Transverse colon (tissue), 4 donors: ENCODE results near the gene GPR108. TPM values are rescaled to one million over a fixed set of nuclear protein-coding genes. Genes with fewer than 3 reads are reported as not detected.
A peak's percentile ranks its signal among the peaks of the same experiment; 100 is the strongest.

Experiments
- DNase-seq: peaks from one replicate; pipeline ENCODE4 v3.0.0-alpha.2; 2019
- H3K27ac ChIP-seq, 4 donors: fragments of 200-600 bp; sonication (generic); 2 replicates each; pipeline ENCODE4 v1.5.1; 2016 to 2018; ENCODE audit warnings: inconsistent platforms in 4 of 4
- H3K27me3 ChIP-seq: fragments of 200-600 bp; sonication (generic); 2 replicates; pipeline ENCODE4 v1.5.1; 2017; ENCODE audit warnings: inconsistent platforms
- H3K36me3 ChIP-seq, 4 donors: fragments of 200-600 bp; sonication (generic); 2 replicates each; pipeline ENCODE4 v1.5.1; 2017 to 2019; ENCODE audit warnings: inconsistent platforms in 4 of 4
- H3K4me1 ChIP-seq, 4 donors: fragments of 200-600 bp; sonication (generic); 2 replicates each; pipeline ENCODE4 v1.5.1; 2017 to 2020; ENCODE audit warnings: inconsistent platforms in 4 of 4
- H3K4me3 ChIP-seq, 4 donors: fragments of 200-600 bp; sonication (generic); 1 replicate in 1 of 4; 2 replicates in 3 of 4; pipeline versions ENCODE4 v1.5.1 to v1.6.1; 2017 to 2019; ENCODE audit warnings: inconsistent platforms in 4 of 4
- H3K9me3 ChIP-seq, 2 donors: fragments of 200-600 bp; sonication (generic); 2 replicates each; pipeline ENCODE4 v1.5.1; 2017 to 2019; ENCODE audit warnings: inconsistent platforms in 2 of 2
- EP300 ChIP-seq: sonication (generic); formaldehyde crosslinking; IDR thresholded peaks from one replicate; pipeline ENCODE4 v1.6.1; 2017; ENCODE audit warnings: antibody characterized with exemption, low read depth
- POLR2A ChIP-seq: fragments of 450-650 bp; IDR thresholded peaks from one replicate; pipeline ENCODE4 v1.6.1; 2016; ENCODE audit warnings: antibody characterized with exemption, mild to moderate bottlenecking, moderate library complexity
- POLR2AphosphoS5 ChIP-seq, 3 donors: sonication (generic); formaldehyde crosslinking; IDR thresholded peaks; one replicate each; pipeline ENCODE4 v1.6.1; 2016; ENCODE audit warnings: antibody characterized with exemption in 3 of 3
- WGBS, 2 donors: methylation state at CpG; one replicate each; pipeline ENCODE4 v1.1.5; 2018; ENCODE audit warnings: low coverage in 1 of 2; 5-methylcytosine and 5-hydroxymethylcytosine counted together
- in situ Hi-C, 4 donors: fragments of 200-750 bp; cut with MboI; loops; one replicate each; pipeline versions ENCODE4 v1.15.0 to v1.15.1; 2017; ENCODE audit warnings: low sequenced_read_pairs in 3 of 4, low pct_ligation_motif_present in 1 of 4, low pct_unique_long_range_greater_than_20kb in 1 of 4
- intact Hi-C: fragments of 100-400 bp; cut with DNase I; formaldehyde crosslinking; loops from one replicate; pipeline ENCODE4 v1.15.1; 2023; ENCODE audit warnings: low total_unique reads
- total RNA-seq, 4 donors: library from RNA; depleted of rRNA; stranded (reverse); fragments of >200 nt; gene quantifications; one replicate each; pipeline ENCODE4 v1.1.0, GENCODE V29; 2016
- TF ChIP-seq, protein P1 (sequence below), 5 experiments: fragments of 200-600 bp in 3 of 5; fragments of 450-650 bp in 2 of 5; sonication (generic) in 3 of 5; IDR thresholded peaks; 1 replicate in 2 of 5; 2 replicates in 3 of 5; pipeline ENCODE4 v1.5.1; 2016 to 2017; ENCODE audit warnings: antibody characterized with exemption in 5 of 5, inconsistent platforms in 3 of 5, mild to moderate bottlenecking in 2 of 5, moderate library complexity in 1 of 5

The GPR108 gene
- total RNA-seq, 4 donors from 2014 or later, result 38.0 to 118 (median 90.6) TPM

DNA sequence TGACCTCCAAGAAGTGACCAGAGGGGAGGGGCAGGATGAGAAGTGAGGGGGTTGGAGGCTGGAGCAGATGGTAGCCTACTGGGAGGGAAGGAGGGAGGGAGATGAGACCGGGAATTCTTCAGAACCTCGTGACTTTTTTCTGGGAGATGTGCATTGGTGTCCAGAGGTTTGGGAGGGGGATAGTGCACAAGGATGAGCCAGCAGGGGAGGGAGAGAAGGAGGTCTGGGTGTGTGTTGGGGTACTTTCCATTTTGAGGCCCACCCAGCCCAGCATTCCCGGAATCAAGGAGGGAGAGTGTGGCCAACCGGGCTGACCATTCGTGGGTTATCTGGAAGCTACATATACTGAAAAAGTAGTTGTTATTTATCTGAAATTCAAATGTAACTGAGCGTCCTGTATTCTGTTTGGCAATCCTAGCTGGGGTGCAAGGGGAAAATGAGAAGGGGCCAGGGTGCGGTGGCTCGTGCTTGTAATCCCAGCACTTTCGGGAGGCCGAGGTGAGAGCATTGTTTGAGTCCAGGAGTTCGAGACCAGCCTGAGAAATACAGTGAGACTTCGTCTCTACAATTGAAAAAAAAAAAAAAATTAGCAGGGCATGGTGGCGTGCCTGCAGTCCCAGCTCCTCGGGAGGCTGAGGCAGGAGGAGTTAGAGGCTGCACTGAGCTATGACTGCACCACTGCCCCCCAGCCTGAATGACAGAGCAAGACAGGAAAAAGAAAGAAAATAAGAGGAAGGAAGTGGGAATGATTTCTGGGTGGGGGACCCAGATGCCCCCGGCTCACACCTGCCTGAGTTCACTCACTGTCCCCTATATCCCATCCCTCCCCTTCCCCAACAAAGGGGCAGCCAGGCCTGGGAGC lies 12.5 kb downstream of the GPR108 start:
- in situ Hi-C loops, result loop anchor here in 3 of 4 donors (25.0 kb wide), 1 partner anchor 137 kb away; no protein-coding TSS in a partner anchor
- no peaks in the 10 kb centered on the region for H3K36me3 ChIP-seq
- 66 to 76% methylated on average over 5 to 15 of the region's 15 CpGs for WGBS, 2 donors
- intact Hi-C loops, result no loop called here
- TF ChIP-seq POLR2A, result no peak
- no peak for TF ChIP-seq EP300
- TF ChIP-seq, protein P1, sequence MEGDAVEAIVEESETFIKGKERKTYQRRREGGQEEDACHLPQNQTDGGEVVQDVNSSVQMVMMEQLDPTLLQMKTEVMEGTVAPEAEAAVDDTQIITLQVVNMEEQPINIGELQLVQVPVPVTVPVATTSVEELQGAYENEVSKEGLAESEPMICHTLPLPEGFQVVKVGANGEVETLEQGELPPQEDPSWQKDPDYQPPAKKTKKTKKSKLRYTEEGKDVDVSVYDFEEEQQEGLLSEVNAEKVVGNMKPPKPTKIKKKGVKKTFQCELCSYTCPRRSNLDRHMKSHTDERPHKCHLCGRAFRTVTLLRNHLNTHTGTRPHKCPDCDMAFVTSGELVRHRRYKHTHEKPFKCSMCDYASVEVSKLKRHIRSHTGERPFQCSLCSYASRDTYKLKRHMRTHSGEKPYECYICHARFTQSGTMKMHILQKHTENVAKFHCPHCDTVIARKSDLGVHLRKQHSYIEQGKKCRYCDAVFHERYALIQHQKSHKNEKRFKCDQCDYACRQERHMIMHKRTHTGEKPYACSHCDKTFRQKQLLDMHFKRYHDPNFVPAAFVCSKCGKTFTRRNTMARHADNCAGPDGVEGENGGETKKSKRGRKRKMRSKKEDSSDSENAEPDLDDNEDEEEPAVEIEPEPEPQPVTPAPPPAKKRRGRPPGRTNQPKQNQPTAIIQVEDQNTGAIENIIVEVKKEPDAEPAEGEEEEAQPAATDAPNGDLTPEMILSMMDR (IDR thresholded peaks at IDR 0.05), result no peak
- TF ChIP-seq POLR2AphosphoS5 (IDR thresholded peaks at IDR 0.05), result no peak
- H3K9me3 ChIP-seq, result no peaks in the 10 kb centered on the region
- H3K4me1 ChIP-seq, result peaks cover 0 to 25% (median 0%) of the 10 kb centered on the region in 4 donors
- no peak overlapping the region for H3K4me3 ChIP-seq
- no peaks in the 10 kb centered on the region for H3K27me3 ChIP-seq
- DNase-seq, result no peak
- H3K27ac ChIP-seq, result peak overlapping the region in 1 of 4 donors; percentile 12

DNA sequence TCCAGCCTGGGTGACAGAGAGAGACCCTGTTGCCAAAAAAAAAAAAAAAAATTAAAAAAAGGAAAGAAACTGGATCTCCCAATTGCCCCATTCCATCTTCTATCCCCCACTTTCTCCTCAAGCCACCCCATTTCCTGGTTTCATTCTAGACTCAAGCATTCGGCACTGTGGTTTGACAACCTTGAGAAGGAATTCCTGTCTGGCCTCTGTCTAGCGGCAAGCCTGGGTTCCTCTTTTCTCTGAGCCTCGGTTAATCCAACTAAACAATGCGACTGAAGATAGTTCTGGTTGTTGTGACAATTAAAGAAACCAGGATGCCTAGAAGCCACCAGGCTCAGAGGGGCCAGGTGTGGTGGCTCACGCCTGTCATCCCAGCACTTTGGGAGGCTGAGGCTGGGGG lies 13.6 kb downstream of the GPR108 start:
- Histone ChIP-seq H3K36me3 (no peaks in the 10 kb centered on the region), H3K27me3 (no peaks in the 10 kb centered on the region), H3K27ac (peak overlapping the region; percentile 26 to 43 (median 38)), H3K9me3 (no peaks in the 10 kb centered on the region), H3K4me1 (peaks cover 0 to 15% (median 0%) of the 10 kb centered on the region in 4 donors), H3K4me3 (no peak overlapping the region)
- TF ChIP-seq EP300, result no peak
- TF ChIP-seq POLR2A, result no peak
- no peak for TF ChIP-seq POLR2AphosphoS5 (IDR thresholded peaks at IDR 0.05)
- TF ChIP-seq, protein P1 (IDR thresholded peaks at IDR 0.05), result no peak
- no peak for DNase-seq
- intact Hi-C loops (no loop called here), in situ Hi-C loops (loop anchor here in 1 of 4 donors (25.0 kb wide), 1 partner anchor 139 kb away; no protein-coding TSS in a partner anchor)
- 61 to 62% methylated on average over 3 to 5 of the region's 5 CpGs for WGBS, 2 donors

DNA sequence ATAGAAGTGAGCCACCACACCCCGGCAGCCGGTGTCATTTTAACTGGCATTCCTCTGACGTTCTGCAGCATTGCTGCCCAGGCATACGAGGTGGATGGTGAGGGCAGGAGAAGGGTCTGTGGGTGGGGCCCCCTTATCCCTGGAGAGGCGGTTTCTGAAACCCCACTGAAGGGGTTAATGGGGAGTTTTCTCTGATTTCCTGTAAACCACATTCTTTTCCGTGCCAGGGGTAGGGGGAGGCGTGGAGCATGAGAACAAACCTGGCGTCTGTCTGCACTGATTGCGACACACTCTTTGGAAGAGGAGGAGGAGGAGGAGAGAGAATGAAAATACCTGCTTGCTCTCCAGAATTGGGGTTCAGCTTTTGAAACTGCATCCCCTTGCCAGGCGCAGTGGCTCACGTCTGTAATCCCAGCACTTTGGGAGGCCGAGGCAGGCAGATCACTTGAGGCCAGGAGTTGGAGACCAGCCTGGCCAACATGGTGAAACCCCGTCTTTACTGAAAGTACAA lies 14.2 kb downstream of the GPR108 start:
- DNase-seq, result no peak
- Histone ChIP-seq H3K27me3 (no peaks in the 10 kb centered on the region), H3K36me3 (no peaks in the 10 kb centered on the region), H3K4me1 (peaks cover 0 to 15% (median 0%) of the 10 kb centered on the region in 4 donors), H3K27ac (peak overlapping the region; percentile 26 to 43 (median 38)), H3K4me3 (no peak overlapping the region), H3K9me3 (no peaks in the 10 kb centered on the region)
- 44% methylated on average over 13 of the region's 13 CpGs; no CpG with 5 or more reads in 1 of the 2 donors for WGBS, 2 donors
- in situ Hi-C loops (loop anchor here in 1 of 4 donors (25.0 kb wide), 1 partner anchor 139 kb away; no protein-coding TSS in a partner anchor), intact Hi-C loops (no loop called here)
- TF ChIP-seq EP300 (no peak), POLR2AphosphoS5 (IDR thresholded peaks at IDR 0.05) (no peak), POLR2A (no peak)
- TF ChIP-seq, protein P1 (IDR thresholded peaks at IDR 0.05), result no peak

DNA sequence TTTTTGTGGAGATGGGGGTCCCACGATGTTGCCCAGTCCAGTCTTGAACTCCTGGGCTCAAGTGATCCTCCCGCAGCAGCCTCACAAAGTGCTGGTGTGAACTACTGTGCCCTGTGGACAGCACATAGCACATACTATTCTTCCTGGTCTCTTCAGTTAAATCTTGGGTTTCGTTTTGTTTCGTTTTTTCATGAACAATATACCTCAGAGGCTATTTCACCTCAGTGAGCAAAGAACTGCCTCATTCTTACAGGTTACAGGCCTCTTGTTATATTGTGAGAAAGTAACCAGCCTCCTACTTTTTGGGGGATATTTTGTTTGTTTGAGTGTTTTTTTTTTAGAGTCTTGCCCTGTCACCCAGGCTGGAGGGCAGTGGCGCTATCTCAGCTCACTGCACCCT lies 15.6 kb downstream of the GPR108 start:
- no peak for DNase-seq
- H3K36me3 ChIP-seq, result no peaks in the 10 kb centered on the region
- peaks cover 0 to 15% (median 0%) of the 10 kb centered on the region in 4 donors for H3K4me1 ChIP-seq
- no peak overlapping the region for H3K4me3 ChIP-seq
- 41 to 57% methylated on average over 3 to 5 of the region's 5 CpGs for WGBS, 2 donors
- no peak for TF ChIP-seq POLR2A
- TF ChIP-seq EP300, result no peak
- TF ChIP-seq, protein P1 (IDR thresholded peaks at IDR 0.05), result no peak
- no peak for TF ChIP-seq POLR2AphosphoS5 (IDR thresholded peaks at IDR 0.05)
- intact Hi-C loops, result no loop called here
- H3K27ac ChIP-seq, result peak overlapping the region in 1 of 4 donors; percentile 62
- no peaks in the 10 kb centered on the region for H3K27me3 ChIP-seq
- in situ Hi-C loops, result loop anchor here in 1 of 4 donors (25.0 kb wide), 1 partner anchor 141 kb away; no protein-coding TSS in a partner anchor
- H3K9me3 ChIP-seq, result no peaks in the 10 kb centered on the region
